AG10803 (cell line): ENCODE measurements around the gene KLHL15.
A peak's percentile ranks its signal among the peaks of the same experiment; 100 is the strongest.

Experiments
- DNase-seq: peaks from one replicate; pipeline ENCODE4 v3.0.0; 2010; ENCODE audit warnings: low read depth
- H3K4me3 ChIP-seq: 2 replicates; pipeline ENCODE4 v1.5.1; 2011; ENCODE audit warnings: mild to moderate bottlenecking, low read length, control low read depth
- CTCF ChIP-seq: conservative IDR thresholded peaks from 2 replicates; pipeline ENCODE4 v1.5.1; 2011; ENCODE audit warnings: mild to moderate bottlenecking, low read length, control low read depth, inconsistent platforms

The KLHL15 gene

GRCh38 chrX:23936180-23936579, 90.8 kb downstream of the KLHL15 start:
- no peak for DNase-seq
- TF ChIP-seq CTCF: no peak
- H3K4me3 ChIP-seq: no peak overlapping the region

DNA sequence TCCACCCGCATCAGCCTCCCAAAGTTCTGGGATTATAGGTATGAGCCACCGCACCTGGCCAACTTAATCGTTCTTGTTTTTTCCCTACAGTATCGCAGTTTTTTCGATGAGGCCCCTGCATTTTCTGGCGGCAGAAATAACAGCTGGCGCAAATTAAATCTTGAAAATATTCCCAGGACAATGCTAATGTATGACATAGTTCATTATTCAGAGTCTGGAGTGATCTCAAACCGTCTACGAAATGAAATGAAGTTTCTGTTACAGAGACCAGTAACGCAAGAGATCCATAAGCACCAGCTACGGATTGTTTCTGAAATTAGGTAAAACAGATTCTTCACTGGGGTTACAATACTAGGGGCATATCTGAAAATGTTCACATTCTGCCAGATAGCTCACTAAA, 91.9 kb downstream of the KLHL15 start:
- TF ChIP-seq CTCF: no peak
- no peak overlapping the region for H3K4me3 ChIP-seq
- DNase-seq: peak; percentile 27
